Bronchial epithelial cell (primary cell): ENCODE data around the gene SPAG9. TPM values are rescaled to one million over a fixed set of nuclear protein-coding genes. Genes with fewer than 3 reads are reported as not detected.

Experiments
- DNase-seq: peaks from one replicate; pipeline ENCODE4 v3.0.0-alpha.2; 2010; ENCODE audit warnings: low read depth
- FAIRE-seq: peaks from 2 replicates; lab custom pipeline; 2011; peaks lifted over from hg19 to GRCh38; lab: Jason Lieb, UNC
- H3K27me3 ChIP-seq: 2 replicates; pipeline ENCODE4 v1.5.1; 2011; ENCODE audit warnings: low read length; ENCODE audit not compliant: control insufficient read depth, insufficient read depth
- H3K36me3 ChIP-seq: 2 replicates; pipeline ENCODE4 v1.5.1; 2011; ENCODE audit warnings: low read length; ENCODE audit not compliant: control insufficient read depth, insufficient read depth
- H3K4me3 ChIP-seq: 2 replicates; pipeline ENCODE4 v1.5.1; 2011; ENCODE audit warnings: mild to moderate bottlenecking, low read depth, low read length, control low read depth
- total RNA-seq: library from RNA; depleted of rRNA; stranded (reverse); fragments of >200 nt; gene quantifications from 2 replicates; pipeline ENCODE4 v1.2.1, GENCODE V29; 2014
- TF ChIP-seq, protein P1 (sequence below): IDR thresholded peaks from 2 replicates; pipeline ENCODE4 v1.5.1; 2011; ENCODE audit warnings: mild to moderate bottlenecking, moderate library complexity, low read length, control low read depth, inconsistent platforms; ENCODE audit not compliant: insufficient read depth, severe bottlenecking

SPAG9 gene
- total RNA-seq, 1 donor from 2014 or later: 85.0 TPM

- DNase-seq (no peak), FAIRE-seq (no peak)
- Histone ChIP-seq H3K4me3 (no peak overlapping the region), H3K36me3 (peaks cover 8% of the 10 kb centered on the region), H3K27me3 (no peaks in the 10 kb centered on the region)
- TF ChIP-seq, protein P1, sequence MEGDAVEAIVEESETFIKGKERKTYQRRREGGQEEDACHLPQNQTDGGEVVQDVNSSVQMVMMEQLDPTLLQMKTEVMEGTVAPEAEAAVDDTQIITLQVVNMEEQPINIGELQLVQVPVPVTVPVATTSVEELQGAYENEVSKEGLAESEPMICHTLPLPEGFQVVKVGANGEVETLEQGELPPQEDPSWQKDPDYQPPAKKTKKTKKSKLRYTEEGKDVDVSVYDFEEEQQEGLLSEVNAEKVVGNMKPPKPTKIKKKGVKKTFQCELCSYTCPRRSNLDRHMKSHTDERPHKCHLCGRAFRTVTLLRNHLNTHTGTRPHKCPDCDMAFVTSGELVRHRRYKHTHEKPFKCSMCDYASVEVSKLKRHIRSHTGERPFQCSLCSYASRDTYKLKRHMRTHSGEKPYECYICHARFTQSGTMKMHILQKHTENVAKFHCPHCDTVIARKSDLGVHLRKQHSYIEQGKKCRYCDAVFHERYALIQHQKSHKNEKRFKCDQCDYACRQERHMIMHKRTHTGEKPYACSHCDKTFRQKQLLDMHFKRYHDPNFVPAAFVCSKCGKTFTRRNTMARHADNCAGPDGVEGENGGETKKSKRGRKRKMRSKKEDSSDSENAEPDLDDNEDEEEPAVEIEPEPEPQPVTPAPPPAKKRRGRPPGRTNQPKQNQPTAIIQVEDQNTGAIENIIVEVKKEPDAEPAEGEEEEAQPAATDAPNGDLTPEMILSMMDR: no peak
Measured at GRCh38 chr17:50967795-50968194, 152.9 kb downstream of the SPAG9 start.

GRCh38 chr17:50966163-50966666, 154.5 kb downstream of the SPAG9 start:
- Histone ChIP-seq H3K36me3 (peaks cover 6% of the 10 kb centered on the region), H3K4me3 (no peak overlapping the region), H3K27me3 (no peaks in the 10 kb centered on the region)
- DNase-seq (no peak), FAIRE-seq (no peak)
- TF ChIP-seq, protein P1: no peak

DNA sequence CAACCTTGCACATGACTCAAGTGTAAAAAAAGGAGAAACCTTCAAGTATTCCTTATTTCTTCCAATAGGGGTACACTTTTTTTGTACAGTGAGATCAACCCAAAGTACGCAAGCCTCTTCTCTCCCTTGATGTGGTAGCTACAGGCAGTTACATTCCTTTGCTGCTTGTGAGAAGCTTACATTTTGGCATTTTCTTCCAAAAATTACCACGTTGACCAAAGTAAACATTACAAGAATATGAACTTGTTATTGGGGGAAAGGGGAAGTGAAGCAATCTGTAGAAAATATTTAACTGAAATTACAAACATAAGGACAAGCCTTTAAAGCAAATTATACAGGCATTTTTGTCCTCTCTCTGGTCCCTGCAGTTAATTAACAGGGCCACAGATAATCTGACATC, 157.5 kb downstream of the SPAG9 start:
- Histone ChIP-seq H3K36me3 (peaks cover 3% of the 10 kb centered on the region), H3K4me3 (no peak overlapping the region), H3K27me3 (no peaks in the 10 kb centered on the region)
- DNase-seq (no peak), FAIRE-seq (no peak)
- TF ChIP-seq, protein P1: no peak

- FAIRE-seq: no peak
- peaks cover 1% of the 10 kb centered on the region for H3K36me3 ChIP-seq
Measured at GRCh38 chr17:50961282-50962220, 159.1 kb downstream of the SPAG9 start.

DNA sequence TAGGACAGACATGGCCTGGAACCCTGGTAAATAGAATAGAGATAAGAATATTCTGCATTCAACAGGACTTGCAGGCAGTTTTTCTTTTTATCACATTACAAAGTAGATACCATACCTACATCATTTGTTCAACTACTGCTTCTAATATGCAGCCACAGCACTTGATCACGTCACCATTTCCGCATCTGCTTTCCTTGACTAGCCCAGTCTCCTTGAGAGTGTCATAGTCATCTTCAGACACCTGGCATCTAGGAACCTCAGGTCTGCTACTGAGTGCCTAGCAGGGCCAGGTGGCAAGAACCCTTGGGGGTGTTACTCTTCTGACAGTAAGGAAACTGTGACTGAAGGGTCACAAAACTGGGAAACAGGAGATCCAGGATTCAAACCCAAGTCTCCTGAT, 161.3 kb downstream of the SPAG9 start:
- no peak for DNase-seq
- Histone ChIP-seq H3K27me3 (no peaks in the 10 kb centered on the region), H3K4me3 (no peak overlapping the region), H3K36me3 (no peaks in the 10 kb centered on the region)
- TF ChIP-seq, protein P1: no peak
- no peak for FAIRE-seq

More at GRCh38 chr17:50961282-50962220, 159.1 kb downstream of the SPAG9 start:
- Histone ChIP-seq H3K27me3 (no peaks in the 10 kb centered on the region), H3K4me3 (no peak overlapping the region)
- no peak for DNase-seq
- TF ChIP-seq, protein P1: no peak
